ENCODE results near the gene MRPS18A.
"Not testable (repeated sequence)": the region's sequence is repeated elsewhere in the genome, so short reads cannot be mapped to it uniquely, and the experiment has no call there.

MRPS18A gene

GRCh38 chr6:43703512-43704429 is 16.2 kb upstream of the MRPS18A start:
- no peak overlapping the region for H3K4me3 ChIP-seq (ENCODE audit: low read depth, low read length)

GRCh38 chr6:43702534-43703440 is 15.2 kb upstream of the MRPS18A start:
- H3K4me3 ChIP-seq (ENCODE audit: low read depth, low read length) = no peak overlapping the region

More at GRCh38 chr6:43703512-43704429, 16.2 kb upstream of the MRPS18A start:
- no peak for TF ChIP-seq CTCF (IDR thresholded peaks at IDR 0.05; ENCODE audit: low read depth, low read length)

GRCh38 chr6:43702171-43702533 is 14.6 kb upstream of the MRPS18A start:
- no peak for TF ChIP-seq CTCF (IDR thresholded peaks at IDR 0.05; ENCODE audit: low read depth, low read length)
- no peak overlapping the region for H3K4me3 ChIP-seq (ENCODE audit: low read depth, low read length)

More at GRCh38 chr6:43702534-43703440, 15.2 kb upstream of the MRPS18A start:
- no peak for TF ChIP-seq CTCF (IDR thresholded peaks at IDR 0.05; ENCODE audit: low read depth, low read length)

- not testable (repeated sequence) for H3K4me3 ChIP-seq (ENCODE audit: low read depth, low read length)
Measured at GRCh38 chr6:43700939-43701560, 13.5 kb upstream of the MRPS18A start.

GRCh38 chr6:43699564-43700186 is 12.1 kb upstream of the MRPS18A start:
- no peak overlapping the region for H3K4me3 ChIP-seq (ENCODE audit: low read depth, low read length)
- TF ChIP-seq CTCF (IDR thresholded peaks at IDR 0.05; ENCODE audit: low read depth, low read length) = no peak

GRCh38 chr6:43698584-43699349 is 11.2 kb upstream of the MRPS18A start:
- no peak overlapping the region for H3K4me3 ChIP-seq (ENCODE audit: low read depth, low read length)
- no peak for TF ChIP-seq CTCF (IDR thresholded peaks at IDR 0.05; ENCODE audit: low read depth, low read length)

All from WI38 (cell line).